HG03280 (cell line): ENCODE data around the gene ARHGAP32.

ENCODE experiments used
- ATAC-seq: cut with Tn5 transposase; IDR thresholded peaks from one replicate; pipeline ENCODE4 v1.9.1; 2021; ENCODE audit warnings: mild to moderate bottlenecking, moderate library complexity; ENCODE audit not compliant: unreplicated experiment

ARHGAP32 gene

GRCh38 chr11:128963744-128964325, 228.3 kb downstream of the ARHGAP32 start:
- no peak for ATAC-seq

GRCh38 chr11:128962896-128963295, 229.2 kb downstream of the ARHGAP32 start:
- ATAC-seq: no peak

- ATAC-seq: no peak
Measured at GRCh38 chr11:128961645-128962044, 230.5 kb downstream of the ARHGAP32 start.

- no peak for ATAC-seq
Measured at GRCh38 chr11:128957202-128957482, 235.0 kb downstream of the ARHGAP32 start.

- ATAC-seq: peak; percentile 55
Measured at GRCh38 chr11:128956401-128957201, 235.5 kb downstream of the ARHGAP32 start.

- no peak for ATAC-seq
Measured at GRCh38 chr11:128955636-128956035, 236.5 kb downstream of the ARHGAP32 start.

GRCh38 chr11:128953151-128953550, 239.0 kb downstream of the ARHGAP32 start:
- ATAC-seq: no peak

GRCh38 chr11:128949791-128950454, 242.2 kb downstream of the ARHGAP32 start:
- no peak for ATAC-seq

GRCh38 chr11:128948583-128948982, 243.5 kb downstream of the ARHGAP32 start:
- no peak for ATAC-seq

GRCh38 chr11:128947773-128948172, 244.4 kb downstream of the ARHGAP32 start:
- ATAC-seq: no peak

- no peak for ATAC-seq
Measured at GRCh38 chr11:128946648-128947047, 245.5 kb downstream of the ARHGAP32 start.

GRCh38 chr11:128943428-128943976, 248.6 kb downstream of the ARHGAP32 start:
- no peak for ATAC-seq

GRCh38 chr11:128942817-128943427, 249.2 kb downstream of the ARHGAP32 start, which contains the start of gene TP53AIP1:
TSS of gene TP53AIP1 (minus strand) at chr11:128942871. CDS start at chr11:128937818, 5,053 bp downstream.
- no peak for ATAC-seq

GRCh38 chr11:128942272-128942612, 249.9 kb downstream of the ARHGAP32 start:
- ATAC-seq: no peak

GRCh38 chr11:128941573-128942271, 250.4 kb downstream of the ARHGAP32 start:
- no peak for ATAC-seq

GRCh38 chr11:128941110-128941509, 251.0 kb downstream of the ARHGAP32 start:
- no peak for ATAC-seq

GRCh38 chr11:128940603-128941002, 251.5 kb downstream of the ARHGAP32 start:
- ATAC-seq: no peak

- ATAC-seq: no peak
Measured at GRCh38 chr11:128940156-128940555, 252.0 kb downstream of the ARHGAP32 start.

GRCh38 chr11:128939591-128939990, 252.5 kb downstream of the ARHGAP32 start:
- no peak for ATAC-seq

- no peak for ATAC-seq
Measured at GRCh38 chr11:128938156-128938885, 253.8 kb downstream of the ARHGAP32 start.
